ENCODE measurements around the gene PDZD2.

PDZD2 gene

GRCh38 chr5:31824869-31825517, 186.1 kb downstream of the PDZD2 start:
- H3K36me3 ChIP-seq (replicated peaks; ENCODE audit: insufficient read depth, low read length) = no peaks in the 10 kb centered on the region
- no peaks in the 10 kb centered on the region for H3K9me3 ChIP-seq (replicated peaks; ENCODE audit: insufficient read depth, low read length)
- no peaks in the 10 kb centered on the region for H3K4me1 ChIP-seq (ENCODE audit: low read length)
- H3K27ac ChIP-seq (ENCODE audit: low read length) = no peak overlapping the region
- no peak overlapping the region for H3K4me2 ChIP-seq (ENCODE audit: low read depth, low read length)
- H3K9ac ChIP-seq (ENCODE audit: low read length) = no peak overlapping the region
- H4K20me1 ChIP-seq (ENCODE audit: insufficient read depth, low read length) = no peaks in the 10 kb centered on the region
- no peaks in the 10 kb centered on the region for H3F3A ChIP-seq (ENCODE audit: insufficient read depth, low read length)
- H3K4me3 ChIP-seq (ENCODE audit: low read length) = no peak overlapping the region
- no peak overlapping the region for H2AFZ ChIP-seq (ENCODE audit: low read length)
- no peak for DNase-seq
- no peaks in the 10 kb centered on the region for H3K79me2 ChIP-seq (ENCODE audit: low read length)
- H3K27me3 ChIP-seq (replicated peaks; ENCODE audit: insufficient read depth, low read length) = no peaks in the 10 kb centered on the region
- no peaks in the 10 kb centered on the region for H3K9me2 ChIP-seq (replicated peaks; ENCODE audit: insufficient read depth, low read length)
- TF ChIP-seq, protein P1, sequence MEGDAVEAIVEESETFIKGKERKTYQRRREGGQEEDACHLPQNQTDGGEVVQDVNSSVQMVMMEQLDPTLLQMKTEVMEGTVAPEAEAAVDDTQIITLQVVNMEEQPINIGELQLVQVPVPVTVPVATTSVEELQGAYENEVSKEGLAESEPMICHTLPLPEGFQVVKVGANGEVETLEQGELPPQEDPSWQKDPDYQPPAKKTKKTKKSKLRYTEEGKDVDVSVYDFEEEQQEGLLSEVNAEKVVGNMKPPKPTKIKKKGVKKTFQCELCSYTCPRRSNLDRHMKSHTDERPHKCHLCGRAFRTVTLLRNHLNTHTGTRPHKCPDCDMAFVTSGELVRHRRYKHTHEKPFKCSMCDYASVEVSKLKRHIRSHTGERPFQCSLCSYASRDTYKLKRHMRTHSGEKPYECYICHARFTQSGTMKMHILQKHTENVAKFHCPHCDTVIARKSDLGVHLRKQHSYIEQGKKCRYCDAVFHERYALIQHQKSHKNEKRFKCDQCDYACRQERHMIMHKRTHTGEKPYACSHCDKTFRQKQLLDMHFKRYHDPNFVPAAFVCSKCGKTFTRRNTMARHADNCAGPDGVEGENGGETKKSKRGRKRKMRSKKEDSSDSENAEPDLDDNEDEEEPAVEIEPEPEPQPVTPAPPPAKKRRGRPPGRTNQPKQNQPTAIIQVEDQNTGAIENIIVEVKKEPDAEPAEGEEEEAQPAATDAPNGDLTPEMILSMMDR (IDR thresholded peaks at IDR 0.05; ENCODE audit: low read length) = no peak
- no peak for TF ChIP-seq EZH2 (optimal IDR thresholded peaks at IDR 0.05; ENCODE audit: low read depth, low read length)
- TF ChIP-seq EZH2phosphoT487 (IDR thresholded peaks at IDR 0.05; ENCODE audit: low read length) = no peak

DNA sequence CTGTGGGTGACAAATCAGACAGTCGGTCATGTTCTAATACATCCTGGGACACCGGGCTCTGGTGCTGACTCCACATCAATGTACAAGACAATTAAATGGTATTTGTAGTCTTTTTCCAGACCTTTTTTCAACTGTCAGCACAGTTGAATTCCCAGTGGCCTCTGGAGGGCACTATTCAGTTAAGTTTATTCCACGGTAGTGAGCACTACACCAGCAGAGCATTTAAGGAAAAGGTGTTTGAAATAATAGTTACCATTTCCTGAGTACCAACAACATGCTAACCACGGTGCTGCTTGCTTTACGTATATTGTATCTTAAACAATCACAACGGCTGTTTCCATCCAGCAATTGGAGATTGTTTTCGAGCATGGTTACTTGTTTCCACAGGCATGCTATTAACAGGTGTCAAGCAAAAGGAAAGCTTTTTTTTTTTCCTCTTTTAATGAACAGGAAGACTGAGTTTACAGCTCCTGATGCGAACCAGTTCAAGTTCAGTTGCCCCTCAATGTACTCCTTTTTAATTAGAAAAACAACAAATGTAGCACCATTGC, 186.7 kb downstream of the PDZD2 start:
- peak overlapping the region; percentile 0; the same call in 1 of the 2 replicates for H2AFZ ChIP-seq (ENCODE audit: low read length)
- H3K4me3 ChIP-seq (ENCODE audit: low read length) = no peak overlapping the region
- no peaks in the 10 kb centered on the region for H3F3A ChIP-seq (ENCODE audit: insufficient read depth, low read length)

GRCh38 chr5:31827867-31828266, 188.9 kb downstream of the PDZD2 start:
- DNase-seq = no peak
- Histone ChIP-seq H3K27me3 (replicated peaks; ENCODE audit: insufficient read depth, low read length) (no peaks in the 10 kb centered on the region), H3K9ac (ENCODE audit: low read length) (no peak overlapping the region), H4K20me1 (ENCODE audit: insufficient read depth, low read length) (no peaks in the 10 kb centered on the region), H3K4me1 (ENCODE audit: low read length) (no peaks in the 10 kb centered on the region), H3F3A (ENCODE audit: insufficient read depth, low read length) (no peaks in the 10 kb centered on the region), H3K4me3 (ENCODE audit: low read length) (no peak overlapping the region), H3K9me2 (replicated peaks; ENCODE audit: insufficient read depth, low read length) (no peaks in the 10 kb centered on the region), H3K4me2 (ENCODE audit: low read depth, low read length) (no peak overlapping the region), H3K36me3 (replicated peaks; ENCODE audit: insufficient read depth, low read length) (no peaks in the 10 kb centered on the region), H3K79me2 (ENCODE audit: low read length) (no peaks in the 10 kb centered on the region), H3K9me3 (replicated peaks; ENCODE audit: insufficient read depth, low read length) (no peaks in the 10 kb centered on the region), H3K27ac (ENCODE audit: low read length) (no peak overlapping the region), H2AFZ (ENCODE audit: low read length) (no peak overlapping the region)
- TF ChIP-seq, protein P1 (IDR thresholded peaks at IDR 0.05; ENCODE audit: low read length) = no peak
- TF ChIP-seq EZH2 (optimal IDR thresholded peaks at IDR 0.05; ENCODE audit: low read depth, low read length) (no peak), EZH2phosphoT487 (IDR thresholded peaks at IDR 0.05; ENCODE audit: low read length) (no peak)

More for the DNA sequence above, 186.7 kb downstream of the PDZD2 start:
- Histone ChIP-seq H3K36me3 (replicated peaks; ENCODE audit: insufficient read depth, low read length) (no peaks in the 10 kb centered on the region), H3K4me2 (ENCODE audit: low read depth, low read length) (no peak overlapping the region; the same call in 1 of the 2 replicates), H3K9me3 (replicated peaks; ENCODE audit: insufficient read depth, low read length) (no peaks in the 10 kb centered on the region), H3K9me2 (replicated peaks; ENCODE audit: insufficient read depth, low read length) (no peaks in the 10 kb centered on the region), H3K27me3 (replicated peaks; ENCODE audit: insufficient read depth, low read length) (no peaks in the 10 kb centered on the region), H3K4me1 (ENCODE audit: low read length) (no peaks in the 10 kb centered on the region), H3K27ac (ENCODE audit: low read length) (no peak overlapping the region), H4K20me1 (ENCODE audit: insufficient read depth, low read length) (no peaks in the 10 kb centered on the region), H3K9ac (ENCODE audit: low read length) (no peak overlapping the region), H3K79me2 (ENCODE audit: low read length) (no peaks in the 10 kb centered on the region)
- DNase-seq = peak; percentile 67
- TF ChIP-seq EZH2phosphoT487 (IDR thresholded peaks at IDR 0.05; ENCODE audit: low read length) = no peak
- TF ChIP-seq, protein P1 (IDR thresholded peaks at IDR 0.05; ENCODE audit: low read length) = peak; percentile 74

Measured in MM.1S (cell line).